GM18526 (cell line): Measurements from ENCODE around the gene TTC6.

Experiments
- POLR2A ChIP-seq: IDR thresholded peaks from 3 replicates; pipeline ENCODE4 v1.6.1; 2011; ENCODE audit not compliant: insufficient read length; ENCODE audit errors: extremely low read depth

TTC6 gene

GRCh38 chr14:37592482-37593408 is 2.7 kb upstream of the TTC6 start:
- no peak for TF ChIP-seq POLR2A

GRCh38 chr14:37593511-37594237 is 1.8 kb upstream of the TTC6 start:
- TF ChIP-seq POLR2A: no peak

GRCh38 chr14:37594238-37594970 is 1.0 kb upstream of the TTC6 start:
- no peak for TF ChIP-seq POLR2A

- no peak for TF ChIP-seq POLR2A
These were observed 586 bp downstream of the TTC6 start for GRCh38 chr14:37595809-37596621.

- no peak for TF ChIP-seq POLR2A
These were observed 1.5 kb downstream of the TTC6 start for GRCh38 chr14:37596790-37597472.

- TF ChIP-seq POLR2A: no peak
These were observed 2.1 kb downstream of the TTC6 start for GRCh38 chr14:37597538-37597913.

GRCh38 chr14:37597914-37598746 is 2.7 kb downstream of the TTC6 start:
- TF ChIP-seq POLR2A: no peak

GRCh38 chr14:37598747-37599506 is 3.5 kb downstream of the TTC6 start:
- TF ChIP-seq POLR2A: no peak

GRCh38 chr14:37599507-37600368 is 4.3 kb downstream of the TTC6 start:
- TF ChIP-seq POLR2A: no peak

- no peak for TF ChIP-seq POLR2A
These were observed 5.7 kb downstream of the TTC6 start for GRCh38 chr14:37600880-37601741.

- TF ChIP-seq POLR2A: no peak
These were observed 6.4 kb downstream of the TTC6 start for GRCh38 chr14:37601865-37602264.
